Brain microvascular endothelial cell (primary cell): Measurements from ENCODE around the gene COX8A.

Experiments used
- DNase-seq: peaks from one replicate; pipeline ENCODE4 v3.0.0-alpha.2; 2020
- H3K27ac ChIP-seq: fragments of 250-450 bp; sonication (Bioruptor Pico); 2 replicates; pipeline ENCODE4 v1.5.1; 2020; ENCODE audit warnings: mild to moderate bottlenecking, moderate library complexity
- H3K27me3 ChIP-seq: fragments of 250-450 bp; sonication (Bioruptor Pico); replicated peaks from 2 replicates; pipeline ENCODE4 v1.5.1; 2020; ENCODE audit warnings: mild to moderate bottlenecking
- H3K36me3 ChIP-seq: fragments of 250-450 bp; sonication (Bioruptor Pico); replicated peaks from 2 replicates; pipeline ENCODE4 v1.5.1; 2020; ENCODE audit warnings: mild to moderate bottlenecking
- H3K4me3 ChIP-seq: 2 replicates; pipeline ENCODE4 v1.5.1; 2011; ENCODE audit warnings: low read depth, mild to moderate bottlenecking, control low read depth, low read length, moderate library complexity
- in situ Hi-C: cut with HindIII; loops from 2 replicates; pipeline ENCODE4 v1.10.0; 2017; ENCODE audit warnings: low sequenced_read_pairs, low pct_ligation_motif_present
- TF ChIP-seq, protein P1 (sequence below): IDR thresholded peaks from 2 replicates; pipeline ENCODE4 v1.5.1; 2011; ENCODE audit warnings: low read depth, mild to moderate bottlenecking, moderate library complexity, low read length, control low read depth, inconsistent platforms; ENCODE audit errors: missing control alignments

COX8A gene

DNA sequence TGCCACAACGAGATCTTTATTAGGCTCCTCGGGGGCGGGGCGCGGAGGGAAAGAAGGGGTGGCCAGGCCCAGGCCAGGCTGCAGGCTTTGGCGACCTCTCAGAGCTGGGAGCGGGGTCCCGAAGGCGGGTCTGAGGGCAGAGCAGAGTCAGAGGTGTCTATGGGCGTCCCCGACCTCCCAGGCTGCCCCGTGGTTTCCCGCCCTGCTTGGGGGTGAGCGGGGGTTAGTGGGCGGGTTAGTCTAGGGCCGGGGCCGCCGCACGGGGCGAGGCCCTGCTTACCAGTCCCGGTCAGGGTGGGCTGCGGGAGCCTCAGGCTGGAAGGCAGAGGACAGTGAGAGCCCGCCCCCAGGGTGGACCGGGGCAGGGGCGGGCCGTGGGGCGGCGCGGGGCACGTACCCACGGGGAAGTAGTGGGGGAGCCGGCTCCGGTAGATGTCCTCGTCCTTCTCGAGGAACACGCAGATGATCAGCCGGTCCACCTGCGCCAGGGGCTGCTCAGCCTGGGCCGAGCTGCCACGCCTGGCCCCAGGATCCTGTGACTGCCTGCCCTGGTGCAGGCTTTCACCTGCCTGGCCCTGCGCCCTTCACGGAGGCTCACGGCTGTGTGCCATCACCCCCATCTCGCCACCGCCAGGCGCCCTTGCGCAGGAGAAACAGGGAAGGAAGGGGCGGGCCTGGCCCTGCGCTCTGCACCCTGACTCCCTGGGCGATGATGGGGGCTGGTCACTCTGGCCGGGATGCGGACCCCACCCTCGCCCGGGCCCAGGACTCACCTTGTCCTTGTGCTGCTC lies 24.3 kb downstream of the COX8A start:
- Histone ChIP-seq H3K27me3 (no peaks in the 10 kb centered on the region), H3K27ac (no peak overlapping the region), H3K36me3 (peaks cover 33% of the 10 kb centered on the region), H3K4me3 (no peak overlapping the region)
- TF ChIP-seq, protein P1, sequence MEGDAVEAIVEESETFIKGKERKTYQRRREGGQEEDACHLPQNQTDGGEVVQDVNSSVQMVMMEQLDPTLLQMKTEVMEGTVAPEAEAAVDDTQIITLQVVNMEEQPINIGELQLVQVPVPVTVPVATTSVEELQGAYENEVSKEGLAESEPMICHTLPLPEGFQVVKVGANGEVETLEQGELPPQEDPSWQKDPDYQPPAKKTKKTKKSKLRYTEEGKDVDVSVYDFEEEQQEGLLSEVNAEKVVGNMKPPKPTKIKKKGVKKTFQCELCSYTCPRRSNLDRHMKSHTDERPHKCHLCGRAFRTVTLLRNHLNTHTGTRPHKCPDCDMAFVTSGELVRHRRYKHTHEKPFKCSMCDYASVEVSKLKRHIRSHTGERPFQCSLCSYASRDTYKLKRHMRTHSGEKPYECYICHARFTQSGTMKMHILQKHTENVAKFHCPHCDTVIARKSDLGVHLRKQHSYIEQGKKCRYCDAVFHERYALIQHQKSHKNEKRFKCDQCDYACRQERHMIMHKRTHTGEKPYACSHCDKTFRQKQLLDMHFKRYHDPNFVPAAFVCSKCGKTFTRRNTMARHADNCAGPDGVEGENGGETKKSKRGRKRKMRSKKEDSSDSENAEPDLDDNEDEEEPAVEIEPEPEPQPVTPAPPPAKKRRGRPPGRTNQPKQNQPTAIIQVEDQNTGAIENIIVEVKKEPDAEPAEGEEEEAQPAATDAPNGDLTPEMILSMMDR: no peak
- in situ Hi-C loops: no loop called here
- DNase-seq: no peak

DNA sequence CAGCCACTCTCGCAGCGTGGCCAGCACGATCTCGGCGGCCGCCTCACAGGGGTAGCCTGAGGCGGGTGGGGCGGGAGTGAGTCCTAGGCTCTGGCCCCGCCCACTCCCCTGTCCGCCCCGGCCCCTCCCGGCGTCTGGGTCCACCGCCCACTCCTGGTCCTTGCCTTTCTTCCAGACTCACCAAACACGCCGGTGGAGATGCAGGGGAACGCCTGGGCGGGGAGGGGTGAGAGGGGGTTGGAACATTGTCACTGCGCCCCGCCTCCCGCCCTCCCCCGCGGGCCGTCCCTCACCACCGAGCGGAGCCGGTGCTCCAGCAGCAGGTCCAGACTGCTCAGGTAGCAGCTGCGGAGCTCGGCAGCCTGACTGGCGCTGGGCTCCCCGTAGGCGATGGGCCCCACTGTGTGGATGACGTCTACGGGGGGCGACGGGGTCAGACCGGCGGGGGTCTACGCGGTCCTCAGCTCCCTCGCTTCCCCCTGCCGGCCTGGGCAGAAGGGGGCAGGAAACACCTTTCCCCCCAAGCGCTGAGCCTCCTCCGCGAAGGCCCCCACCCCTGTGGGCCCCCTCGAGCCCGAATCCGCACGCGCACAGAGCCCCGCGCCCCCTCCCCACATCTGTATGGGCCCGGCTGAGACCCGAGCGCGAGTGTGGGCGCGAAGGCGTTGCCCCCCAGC lies 25.1 kb downstream of the COX8A start:
- peak; percentile 33 for DNase-seq
- Histone ChIP-seq H3K27me3 (no peaks in the 10 kb centered on the region), H3K27ac (no peak overlapping the region), H3K4me3 (no peak overlapping the region), H3K36me3 (peaks cover 33% of the 10 kb centered on the region)
- in situ Hi-C loops: loop anchor here (5.0 kb wide), 1 partner anchor 138 kb away; no protein-coding TSS in a partner anchor
- TF ChIP-seq, protein P1: no peak

- in situ Hi-C loops: loop anchor here (5.0 kb wide), 1 partner anchor 137 kb away; no protein-coding TSS in a partner anchor
- Histone ChIP-seq H3K27me3 (no peaks in the 10 kb centered on the region), H3K27ac (no peak overlapping the region), H3K4me3 (no peak overlapping the region), H3K36me3 (peaks cover 30% of the 10 kb centered on the region)
- TF ChIP-seq, protein P1: peak; percentile 57
- DNase-seq: peak; percentile 33
Observed at GRCh38 chr11:64000026-64000739, 25.8 kb downstream of the COX8A start.

GRCh38 chr11:64000740-64001483 lies 26.5 kb downstream of the COX8A start:
- TF ChIP-seq, protein P1: no peak
- Histone ChIP-seq H3K27ac (no peak overlapping the region), H3K36me3 (peaks cover 25% of the 10 kb centered on the region), H3K4me3 (no peak overlapping the region), H3K27me3 (no peaks in the 10 kb centered on the region)
- no peak for DNase-seq
- in situ Hi-C loops: loop anchor here (5.0 kb wide), 1 partner anchor 136 kb away; no protein-coding TSS in a partner anchor
